Endothelial cell of umbilical vein (primary cell): Measurements from ENCODE around the gene UBE2K. TPM values are rescaled to one million over a fixed set of nuclear protein-coding genes. Genes with fewer than 3 reads are reported as not detected.

ENCODE experiments used
- BruUV-seq: library from RNA; stranded (reverse); fragments of 400-500 nt; replicated peaks from 2 replicates; lab custom pipeline; 2021; lab: Mats Ljungman, UMichigan
- CTCF ChIA-PET: fragments of 300-600, 350-600 bp; sonication (Branson Sonifier 250); formaldehyde crosslinking; loops from one replicate; lab custom pipeline; 2021; ENCODE audit warnings: antibody characterized with exemption, inconsistent platforms; lab: Charles Lee
- POLR2A ChIA-PET: fragments of 300-600, 350-600 bp; sonication (Branson Sonifier 250); formaldehyde crosslinking; loops from one replicate; lab custom pipeline; 2021; ENCODE audit warnings: antibody characterized with exemption, inconsistent platforms; lab: Charles Lee
- DNase-seq: peaks from one replicate; pipeline ENCODE4 v3.0.0-alpha.2; 2011; ENCODE audit warnings: low read depth, low spot score
- FAIRE-seq: peaks from 2 replicates; lab custom pipeline; 2011; peaks lifted over from hg19 to GRCh38; lab: Jason Lieb, UNC
- H2AFZ ChIP-seq: 2 replicates; pipeline ENCODE4 v1.6.0; 2012; ENCODE audit warnings: low read depth, low read length, control low read depth, inconsistent platforms
- H3K27ac ChIP-seq: 2 replicates; pipeline ENCODE4 v1.5.1; 2011; ENCODE audit warnings: low read depth, mild to moderate bottlenecking, control low read depth, low read length, moderate library complexity; ENCODE audit not compliant: insufficient read depth
- H3K27me3 ChIP-seq, 2 experiments: 2 replicates each; pipeline versions ENCODE4 v1.6.0 to v1.6.1; 2011; ENCODE audit warnings: low read length in 2 of 2, mixed read lengths in 1 of 2; ENCODE audit not compliant: control insufficient read depth in 2 of 2, insufficient read depth in 2 of 2
- H3K36me3 ChIP-seq, 2 experiments: 2 replicates in 1 of 2; 3 replicates in 1 of 2; pipeline ENCODE4 v1.5.1; 2011; ENCODE audit warnings: low read length in 2 of 2, mild to moderate bottlenecking in 1 of 2, moderate library complexity in 1 of 2; ENCODE audit not compliant: control insufficient read depth in 2 of 2, insufficient read depth in 2 of 2; ENCODE audit errors: extremely low read depth in 1 of 2
- H3K4me1 ChIP-seq: 3 replicates; pipeline ENCODE4 v1.5.1; 2011; ENCODE audit warnings: mild to moderate bottlenecking, low read length; ENCODE audit not compliant: control insufficient read depth, insufficient read depth; ENCODE audit errors: extremely low read depth
- H3K4me2 ChIP-seq: 2 replicates; pipeline ENCODE4 v1.6.1; 2011; ENCODE audit warnings: low read length, control low read depth, mixed read lengths; ENCODE audit not compliant: insufficient read depth
- H3K4me3 ChIP-seq, 3 experiments: fragments of 200-600 bp in 1 of 3; sonication (generic), shearing (Covaris generic) in 1 of 3; replicated peaks in 1 of 3; 2 replicates each; pipeline ENCODE4 v1.5.1; 2011 to 2016; ENCODE audit warnings: control low read depth in 3 of 3, low read length in 3 of 3, mild to moderate bottlenecking in 2 of 3, inconsistent platforms in 1 of 3, low read depth in 1 of 3, moderate library complexity in 1 of 3; ENCODE audit not compliant: insufficient read depth in 1 of 3
- H3K79me2 ChIP-seq: 2 replicates; pipeline ENCODE4 v1.6.0; 2012; ENCODE audit warnings: low read length, inconsistent platforms; ENCODE audit not compliant: control insufficient read depth, insufficient read depth
- H3K9ac ChIP-seq: replicated peaks from 2 replicates; pipeline ENCODE3; 2011; ENCODE audit warnings: low read length, control low read depth; ENCODE audit not compliant: insufficient read depth; ENCODE audit errors: extremely low read depth
- H3K9me1 ChIP-seq: replicated peaks from 3 replicates; pipeline ENCODE4 v1.6.0; 2011; ENCODE audit warnings: mild to moderate bottlenecking, low read length; ENCODE audit not compliant: control insufficient read depth, insufficient read depth; ENCODE audit errors: extremely low read depth
- H3K9me3 ChIP-seq: replicated peaks from 2 replicates; pipeline ENCODE4 v1.5.1; 2012; ENCODE audit warnings: low read length, inconsistent platforms; ENCODE audit not compliant: control insufficient read depth, insufficient read depth
- H4K20me1 ChIP-seq: replicated peaks from 2 replicates; pipeline ENCODE3; 2011; ENCODE audit warnings: mild to moderate bottlenecking, low read length; ENCODE audit not compliant: control insufficient read depth, insufficient read depth; ENCODE audit errors: extremely low read depth
- EZH2 ChIP-seq: IDR thresholded peaks from 2 replicates; pipeline ENCODE4 v1.6.1; 2012; ENCODE audit warnings: borderline replicate concordance, low read depth, mild to moderate bottlenecking, moderate library complexity, low read length, inconsistent platforms; ENCODE audit not compliant: severe bottlenecking
- FOS ChIP-seq: IDR thresholded peaks from 2 replicates; pipeline ENCODE4 v1.6.1; 2011; ENCODE audit warnings: mild to moderate bottlenecking, low read length, moderate library complexity, borderline replicate concordance; ENCODE audit not compliant: insufficient read depth
- GATA2 ChIP-seq: IDR thresholded peaks from 2 replicates; pipeline ENCODE4 v1.7.0; 2011; ENCODE audit warnings: low read depth, mild to moderate bottlenecking, moderate library complexity, mixed read lengths, low read length; ENCODE audit not compliant: insufficient read length, insufficient read depth
- JUN ChIP-seq: IDR thresholded peaks from 2 replicates; pipeline ENCODE4 v1.6.1; 2011; ENCODE audit warnings: borderline replicate concordance, low read depth; ENCODE audit not compliant: insufficient read length, insufficient read depth
- POLR2A ChIP-seq: IDR thresholded peaks from 2 replicates; pipeline ENCODE4 v1.6.1; 2012; ENCODE audit warnings: low read depth, mild to moderate bottlenecking, control low read depth, low read length
- POLR2AphosphoS5 ChIP-seq: IDR thresholded peaks from 2 replicates; pipeline ENCODE4 v1.6.1; 2012; ENCODE audit warnings: low read depth, mild to moderate bottlenecking, control low read depth, low read length, moderate library complexity; ENCODE audit not compliant: insufficient read depth
- dilution Hi-C: fragments of 300-500 bp; cut with MboI; formaldehyde crosslinking; loops from one replicate; pipeline ENCODE4 v1.15.0; 2019; ENCODE audit warnings: low sequenced_read_pairs; ENCODE audit not compliant: extremely low pct_ligation_motif_present
- intact Hi-C: fragments of 100-400 bp; cut with micrococcal nuclease; formaldehyde crosslinking; loops from one replicate; pipeline ENCODE4 v1.10.0; 2022
- polyA plus RNA-seq, 4 experiments: library from polyadenylated mRNA; depleted of rRNA in 3 of 4; stranded (reverse) in 3 of 4; unstranded in 1 of 4; fragments of >200 nt; gene quantifications; 2 replicates each; pipeline versions ENCODE4 v1.2.1 to v1.2.3, GENCODE V29; 2011 to 2012; ENCODE audit warnings: missing spikeins in 1 of 4
- total RNA-seq: library from RNA; stranded (reverse); gene quantifications from 2 replicates; pipeline ENCODE4 v1.2.3, GENCODE V29; 2021
- TF ChIP-seq, protein P1 (sequence below): IDR thresholded peaks from 2 replicates; pipeline ENCODE4 v1.6.1; 2011; ENCODE audit not compliant: insufficient read depth, insufficient read length
- TF ChIP-seq, protein P2 (sequence below), 2 donors: IDR thresholded peaks; 1 replicate in 1 of 2; 2 replicates in 1 of 2; pipeline ENCODE4 v1.5.1; 2011; ENCODE audit warnings: low read length in 2 of 2, mild to moderate bottlenecking in 2 of 2, moderate library complexity in 2 of 2, control low read depth in 1 of 2, inconsistent platforms in 1 of 2, low read depth in 1 of 2; ENCODE audit not compliant: insufficient read depth in 1 of 2; ENCODE audit errors: extremely low read depth in 1 of 2

Gene UBE2K
- total and polyA plus RNA-seq, 2 donors (not counting 3 experiments of a cell fraction or from before 2014, with no cell fraction given): 32.5 to 97.8 TPM

DNA sequence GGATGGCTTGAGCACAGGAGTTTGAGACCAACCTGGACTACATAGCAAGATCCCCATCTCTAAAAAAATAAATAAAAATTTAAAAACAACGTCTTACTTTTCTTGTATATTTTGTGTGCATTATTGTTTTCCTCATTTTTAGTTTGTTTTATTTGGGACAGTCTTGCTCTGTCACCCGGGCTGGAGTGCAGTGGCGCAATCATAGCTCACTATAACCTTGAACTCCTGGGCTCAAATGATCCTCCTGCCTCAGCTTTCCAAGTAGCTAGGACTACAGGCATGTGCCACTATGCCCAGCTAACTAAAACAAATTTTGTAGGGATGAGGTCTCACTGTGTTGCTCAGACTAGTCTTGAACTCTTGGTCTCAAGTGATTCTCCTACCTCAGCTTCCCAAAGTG is 49.7 kb upstream of the UBE2K start:
- ChIA-PET POLR2A (interaction anchor here (1.4 kb wide), 1 partner anchor 10 kb away, joined by 3 read pairs; the partner anchor contains the start of gene SMIM14), CTCF (interaction anchor here (1.0 to 1.3 kb wide), 2 partner anchors 10 to 125 kb away, joined by 3 read pairs; partner anchors contain the start of gene SMIM14)
- no peak overlapping the region for H3K9ac ChIP-seq
- dilution Hi-C loops (no loop called here), intact Hi-C loops (no loop called here)
- DNase-seq: no peak
- FAIRE-seq: peak; percentile 63
- H3K4me2 ChIP-seq: no peak overlapping the region
- no peaks in the 10 kb centered on the region for H4K20me1 ChIP-seq
- H3K4me1 ChIP-seq: no peaks in the 10 kb centered on the region
- no peaks in the 10 kb centered on the region for H3K36me3 ChIP-seq
- H3K79me2 ChIP-seq: no peaks in the 10 kb centered on the region
- H2AFZ ChIP-seq: no peak overlapping the region
- H3K27me3 ChIP-seq: no peaks in the 10 kb centered on the region
- H3K27ac ChIP-seq: no peak overlapping the region
- no peaks in the 10 kb centered on the region for H3K9me3 ChIP-seq
- no peaks in the 10 kb centered on the region for H3K9me1 ChIP-seq
- TF ChIP-seq, protein P1, sequence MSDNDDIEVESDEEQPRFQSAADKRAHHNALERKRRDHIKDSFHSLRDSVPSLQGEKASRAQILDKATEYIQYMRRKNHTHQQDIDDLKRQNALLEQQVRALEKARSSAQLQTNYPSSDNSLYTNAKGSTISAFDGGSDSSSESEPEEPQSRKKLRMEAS: no peak
- TF ChIP-seq POLR2AphosphoS5 (no peak), POLR2A (no peak)
- no peak overlapping the region for H3K4me3 ChIP-seq
- BruUV-seq: no TSS peak

DNA sequence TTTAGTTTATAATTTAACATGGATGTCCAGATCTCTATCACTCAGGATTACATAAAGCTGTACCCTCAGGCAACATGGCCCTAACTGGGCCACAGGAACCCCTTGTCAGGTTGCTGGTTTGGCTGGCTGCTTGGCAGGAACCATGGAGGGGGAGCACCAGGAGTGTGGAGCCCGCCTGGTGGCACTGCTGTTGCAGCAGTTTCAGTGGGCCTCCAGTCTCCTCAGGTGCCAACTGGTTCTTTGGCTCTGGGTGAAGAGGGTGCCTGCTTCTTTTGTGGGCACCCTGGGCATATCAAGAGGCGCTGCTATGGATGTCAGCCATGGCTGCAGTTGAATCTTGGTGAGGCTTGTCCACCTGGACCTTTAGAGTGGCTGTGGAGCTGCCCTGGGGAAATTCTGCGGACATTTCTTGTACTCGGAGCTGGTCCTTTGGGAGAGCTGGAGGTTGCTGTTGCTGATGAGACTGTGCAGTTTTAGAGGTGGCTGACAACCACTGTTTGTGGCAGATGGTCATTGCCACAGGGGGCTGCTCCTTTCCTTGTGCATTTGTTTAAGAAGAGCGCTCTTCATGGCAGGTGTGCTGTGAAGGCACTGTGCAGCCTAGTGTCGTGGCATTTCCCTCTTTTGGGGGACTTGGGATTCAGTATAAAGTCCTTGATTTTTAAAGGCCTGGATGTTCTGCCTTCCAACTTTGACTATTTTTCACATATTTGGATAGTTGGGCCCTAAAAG is 48.9 kb upstream of the UBE2K start:
- no peaks in the 10 kb centered on the region for H3K4me1 ChIP-seq
- CTCF ChIA-PET: interaction anchor here (1.0 to 1.3 kb wide), 2 partner anchors 11 to 126 kb away, joined by 3 read pairs; partner anchors contain the start of gene SMIM14
- FAIRE-seq (no peak), DNase-seq (no peak)
- H3K4me2 ChIP-seq: no peak overlapping the region
- no peaks in the 10 kb centered on the region for H3K9me1 ChIP-seq
- no peaks in the 10 kb centered on the region for H3K79me2 ChIP-seq
- intact Hi-C loops (no loop called here), dilution Hi-C loops (no loop called here)
- H3K4me3 ChIP-seq: no peak overlapping the region
- no peaks in the 10 kb centered on the region for H4K20me1 ChIP-seq
- no peak for TF ChIP-seq GATA2
- TF ChIP-seq, protein P1: no peak
- no peak for TF ChIP-seq JUN
- no peak for TF ChIP-seq FOS
- TF ChIP-seq EZH2: no peak
- no peak for TF ChIP-seq POLR2AphosphoS5
- TF ChIP-seq, protein P2, sequence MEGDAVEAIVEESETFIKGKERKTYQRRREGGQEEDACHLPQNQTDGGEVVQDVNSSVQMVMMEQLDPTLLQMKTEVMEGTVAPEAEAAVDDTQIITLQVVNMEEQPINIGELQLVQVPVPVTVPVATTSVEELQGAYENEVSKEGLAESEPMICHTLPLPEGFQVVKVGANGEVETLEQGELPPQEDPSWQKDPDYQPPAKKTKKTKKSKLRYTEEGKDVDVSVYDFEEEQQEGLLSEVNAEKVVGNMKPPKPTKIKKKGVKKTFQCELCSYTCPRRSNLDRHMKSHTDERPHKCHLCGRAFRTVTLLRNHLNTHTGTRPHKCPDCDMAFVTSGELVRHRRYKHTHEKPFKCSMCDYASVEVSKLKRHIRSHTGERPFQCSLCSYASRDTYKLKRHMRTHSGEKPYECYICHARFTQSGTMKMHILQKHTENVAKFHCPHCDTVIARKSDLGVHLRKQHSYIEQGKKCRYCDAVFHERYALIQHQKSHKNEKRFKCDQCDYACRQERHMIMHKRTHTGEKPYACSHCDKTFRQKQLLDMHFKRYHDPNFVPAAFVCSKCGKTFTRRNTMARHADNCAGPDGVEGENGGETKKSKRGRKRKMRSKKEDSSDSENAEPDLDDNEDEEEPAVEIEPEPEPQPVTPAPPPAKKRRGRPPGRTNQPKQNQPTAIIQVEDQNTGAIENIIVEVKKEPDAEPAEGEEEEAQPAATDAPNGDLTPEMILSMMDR (IDR thresholded peaks at IDR 0.05; ENCODE audit: extremely low read depth in 1 of 2, insufficient read depth in 1 of 2, low read depth in 1 of 2, low read length in 2 of 2): no peak
- no peak overlapping the region for H3K9ac ChIP-seq
- H2AFZ ChIP-seq: no peak overlapping the region
- POLR2A ChIA-PET: no interaction called here
- H3K9me3 ChIP-seq: no peaks in the 10 kb centered on the region
- no peaks in the 10 kb centered on the region for H3K27me3 ChIP-seq
- no peaks in the 10 kb centered on the region for H3K36me3 ChIP-seq
- no TSS peak for BruUV-seq
- no peak overlapping the region for H3K27ac ChIP-seq
